ENCODE results near the gene SYT1. TPM values are rescaled to one million over a fixed set of nuclear protein-coding genes. Genes with fewer than 3 reads are reported as not detected.

Gene SYT1
- total and polyA plus RNA-seq, 2 donors (not counting 1 experiment from before 2014, with no cell fraction given) = 0.90 to 2.1 TPM

GRCh38 chr12:78891646-78892353 is 27.2 kb downstream of the SYT1 start:
- no peaks in the 10 kb centered on the region for H4K20me1 ChIP-seq (ENCODE audit: control insufficient read depth, extremely low read depth, insufficient read depth, low read length)
- no peak overlapping the region for H3K4me2 ChIP-seq (ENCODE audit: extremely low read depth, insufficient read depth, low read length)
- H2AFZ ChIP-seq (ENCODE audit: low read length) = no peak overlapping the region
- no peaks in the 10 kb centered on the region for H3K9me3 ChIP-seq (ENCODE audit: control insufficient read depth, insufficient read depth, low read depth, low read length)
- H3K79me2 ChIP-seq (ENCODE audit: control insufficient read depth, insufficient read depth, low read length) = no peaks in the 10 kb centered on the region
- no peaks in the 10 kb centered on the region for H3K36me3 ChIP-seq (ENCODE audit: control insufficient read depth, insufficient read depth, low read length)
- no peaks in the 10 kb centered on the region for H3K4me1 ChIP-seq (ENCODE audit: control insufficient read depth, extremely low read depth, insufficient read depth, low read length)
- no peak for TF ChIP-seq CTCF (conservative IDR thresholded peaks at IDR 0.05 in 1 of 2, IDR thresholded peaks at IDR 0.05 in 1 of 2; ENCODE audit: low read depth in 1 of 2, low read length in 2 of 2)
- TF ChIP-seq EZH2 (IDR thresholded peaks at IDR 0.05; ENCODE audit: low read length, missing control alignments) = no peak
- DNase-seq (ENCODE audit: low read depth in 2 of 2) = no peak
- H3K4me3 ChIP-seq (replicated peaks in 1 of 4; ENCODE audit: control extremely low read depth in 1 of 4, insufficient read depth in 1 of 4, low read depth in 3 of 4, low read length in 4 of 4) = no peak overlapping the region
- no peak overlapping the region for H3K9ac ChIP-seq (ENCODE audit: insufficient read depth, low read length)
- no peaks in the 10 kb centered on the region for H3K27me3 ChIP-seq (ENCODE audit: control insufficient read depth, insufficient read depth, low read length)
- no peak overlapping the region for H3K27ac ChIP-seq (ENCODE audit: insufficient read depth, low read length)

- DNase-seq (ENCODE audit: low read depth in 2 of 2) = peak; percentile 68 to 78
- no peak overlapping the region for H3K4me2 ChIP-seq (ENCODE audit: extremely low read depth, insufficient read depth, low read length)
- H3K4me1 ChIP-seq (ENCODE audit: control insufficient read depth, extremely low read depth, insufficient read depth, low read length) = no peaks in the 10 kb centered on the region
- no peak for TF ChIP-seq EZH2 (IDR thresholded peaks at IDR 0.05; ENCODE audit: low read length, missing control alignments)
- TF ChIP-seq CTCF (conservative IDR thresholded peaks at IDR 0.05 in 1 of 2, IDR thresholded peaks at IDR 0.05 in 1 of 2; ENCODE audit: low read depth in 1 of 2, low read length in 2 of 2) = no peak
- no peak overlapping the region for H3K9ac ChIP-seq (ENCODE audit: insufficient read depth, low read length)
- no peaks in the 10 kb centered on the region for H3K9me3 ChIP-seq (ENCODE audit: control insufficient read depth, insufficient read depth, low read depth, low read length)
- H4K20me1 ChIP-seq (ENCODE audit: control insufficient read depth, extremely low read depth, insufficient read depth, low read length) = no peaks in the 10 kb centered on the region
- no peaks in the 10 kb centered on the region for H3K79me2 ChIP-seq (ENCODE audit: control insufficient read depth, insufficient read depth, low read length)
- no peaks in the 10 kb centered on the region for H3K36me3 ChIP-seq (ENCODE audit: control insufficient read depth, insufficient read depth, low read length)
- H3K27ac ChIP-seq (ENCODE audit: insufficient read depth, low read length) = no peak overlapping the region
- H3K27me3 ChIP-seq (ENCODE audit: control insufficient read depth, insufficient read depth, low read length) = no peaks in the 10 kb centered on the region
- H2AFZ ChIP-seq (ENCODE audit: low read length) = no peak overlapping the region
- H3K4me3 ChIP-seq (replicated peaks in 1 of 4; ENCODE audit: control extremely low read depth in 1 of 4, insufficient read depth in 1 of 4, low read depth in 3 of 4, low read length in 4 of 4) = no peak overlapping the region
Measured at GRCh38 chr12:78898416-78898815, 33.8 kb downstream of the SYT1 start.

GRCh38 chr12:78914859-78915331 is 50.3 kb downstream of the SYT1 start:
- Histone ChIP-seq H3K27me3 (ENCODE audit: control insufficient read depth, insufficient read depth, low read length) (no peaks in the 10 kb centered on the region), H3K4me1 (ENCODE audit: control insufficient read depth, extremely low read depth, insufficient read depth, low read length) (no peaks in the 10 kb centered on the region), H3K9me3 (ENCODE audit: control insufficient read depth, insufficient read depth, low read depth, low read length) (no peaks in the 10 kb centered on the region), H3K79me2 (ENCODE audit: control insufficient read depth, insufficient read depth, low read length) (no peaks in the 10 kb centered on the region), H3K9ac (ENCODE audit: insufficient read depth, low read length) (no peak overlapping the region), H4K20me1 (ENCODE audit: control insufficient read depth, extremely low read depth, insufficient read depth, low read length) (no peaks in the 10 kb centered on the region), H3K27ac (ENCODE audit: insufficient read depth, low read length) (no peak overlapping the region), H3K4me3 (replicated peaks in 1 of 4; ENCODE audit: control extremely low read depth in 1 of 4, insufficient read depth in 1 of 4, low read depth in 3 of 4, low read length in 4 of 4) (no peak overlapping the region), H3K4me2 (ENCODE audit: extremely low read depth, insufficient read depth, low read length) (no peak overlapping the region), H2AFZ (ENCODE audit: low read length) (no peak overlapping the region), H3K36me3 (ENCODE audit: control insufficient read depth, insufficient read depth, low read length) (no peaks in the 10 kb centered on the region)
- TF ChIP-seq CTCF (conservative IDR thresholded peaks at IDR 0.05 in 1 of 2, IDR thresholded peaks at IDR 0.05 in 1 of 2; ENCODE audit: low read depth in 1 of 2, low read length in 2 of 2) = no peak
- TF ChIP-seq EZH2 (IDR thresholded peaks at IDR 0.05; ENCODE audit: low read length, missing control alignments) = no peak
- peak in 1 of 2 donors; percentile 21 for DNase-seq (ENCODE audit: low read depth in 2 of 2)
